K562 (cell line): ENCODE results near the gene KHDC1L. TPM values are rescaled to one million over a fixed set of nuclear protein-coding genes. Genes with fewer than 3 reads are reported as not detected.
A peak's percentile ranks its signal among the peaks of the same experiment; 100 is the strongest.

ENCODE experiments used
- ATAC-seq: fragments of 200-7000 bp; cut with Tn5 transposase; 3 replicates; pipeline ENCODE4 v1.9.1; 2020; ENCODE audit warnings: moderate library complexity
- BruUV-seq: library from RNA; stranded (reverse); fragments of 400-500 nt; replicated peaks from 2 replicates; lab custom pipeline; 2021; lab: Mats Ljungman, UMichigan
- CTCF ChIA-PET: fragments of 300-600 bp; formaldehyde crosslinking; extraction: SDS; loops from one replicate; lab custom pipeline; 2021; ENCODE audit warnings: low intra/inter-chr PET ratio; lab: Yijun Ruan, JAX
- POLR2A ChIA-PET: fragments of 300-600, 350-650 bp; sonication (Branson Sonifier 250); formaldehyde crosslinking; extraction: SDS; loops from one replicate; lab custom pipeline; 2021; ENCODE audit warnings: antibody characterized with exemption, inconsistent platforms; lab: Yijun Ruan, JAX
- DNase-seq, 4 experiments: peaks; one replicate each; pipeline versions ENCODE4 v3.0.0 to v3.0.0-alpha.2; 2011 to 2018; ENCODE audit warnings: low spot score in 3 of 4, mixed read lengths in 3 of 4; ENCODE audit errors: extremely low read depth in 1 of 4
- FAIRE-seq: peaks from 2 replicates; lab custom pipeline; 2011; peaks lifted over from hg19 to GRCh38; lab: Jason Lieb, UNC
- H2AFZ ChIP-seq: 2 replicates; pipeline ENCODE4 v1.6.0; 2011; ENCODE audit warnings: low read depth, low read length, control low read depth, inconsistent platforms
- H3K27ac ChIP-seq: fragments of 200-600 bp; 3 replicates; pipeline ENCODE4 v1.8.0; 2011; ENCODE audit warnings: low read depth, mild to moderate bottlenecking, control low read depth, inconsistent platforms, low read length, moderate library complexity, mixed read lengths; ENCODE audit errors: extremely low read depth
- H3K27me3 ChIP-seq, 2 experiments: fragments of 300-600 bp in 1 of 2; 2 replicates in 1 of 2; 3 replicates in 1 of 2; pipeline versions ENCODE4 v1.6.0 to v1.8.0; 2011; ENCODE audit warnings: inconsistent platforms in 2 of 2, low read length in 2 of 2, mild to moderate bottlenecking in 1 of 2, mixed read lengths in 1 of 2, moderate library complexity in 1 of 2; ENCODE audit not compliant: control insufficient read depth in 2 of 2, insufficient read depth in 2 of 2
- H3K36me3 ChIP-seq: fragments of 300-600 bp; 3 replicates; pipeline ENCODE4 v1.8.0; 2011; ENCODE audit warnings: mild to moderate bottlenecking, low read length, inconsistent platforms; ENCODE audit not compliant: control insufficient read depth, insufficient read depth
- H3K4me1 ChIP-seq, 2 experiments: fragments of 200-600 bp in 1 of 2; replicated peaks in 1 of 2; 2 replicates in 1 of 2; 3 replicates in 1 of 2; pipeline versions ENCODE4 v1.5.1 to v1.8.0; 2011; ENCODE audit warnings: inconsistent platforms in 2 of 2, low read length in 2 of 2, mild to moderate bottlenecking in 1 of 2, mixed read lengths in 1 of 2, moderate library complexity in 1 of 2; ENCODE audit not compliant: control insufficient read depth in 2 of 2, insufficient read depth in 2 of 2
- H3K4me2 ChIP-seq: 2 replicates; pipeline ENCODE4 v1.6.1; 2011; ENCODE audit warnings: low read length, control low read depth, inconsistent platforms, mixed read lengths; ENCODE audit not compliant: insufficient read depth
- H3K4me3 ChIP-seq: fragments of 200-600 bp; sonication (generic), shearing (Covaris generic); 2 replicates; pipeline ENCODE4 v1.5.1; 2016; ENCODE audit warnings: control low read depth, inconsistent platforms
- H3K79me2 ChIP-seq: fragments of 200-600 bp; 3 replicates; pipeline ENCODE4 v1.8.0; 2011; ENCODE audit warnings: low read length, inconsistent platforms; ENCODE audit not compliant: control insufficient read depth, insufficient read depth
- H3K9ac ChIP-seq, 2 experiments: 2 replicates each; pipeline versions ENCODE4 v1.6.0 to v1.6.1; 2011; ENCODE audit warnings: low read depth in 2 of 2, low read length in 2 of 2, control low read depth in 1 of 2, inconsistent platforms in 1 of 2, mild to moderate bottlenecking in 1 of 2, mixed read lengths in 1 of 2; ENCODE audit not compliant: insufficient read depth in 1 of 2
- H3K9me1 ChIP-seq: one replicate; pipeline ENCODE4 v1.6.0; 2011; ENCODE audit warnings: inconsistent platforms, mild to moderate bottlenecking, low read length, moderate library complexity; ENCODE audit not compliant: control insufficient read depth, insufficient read depth
- H3K9me3 ChIP-seq: replicated peaks from 2 replicates; pipeline ENCODE4 v1.5.1; 2011; ENCODE audit warnings: low read depth, low read length, inconsistent platforms; ENCODE audit not compliant: control insufficient read depth, insufficient read depth
- H4K20me1 ChIP-seq: replicated peaks from 2 replicates; pipeline ENCODE4 v1.6.1; 2011; ENCODE audit warnings: low read length, inconsistent platforms, mixed read lengths; ENCODE audit not compliant: control insufficient read depth, insufficient read depth
- E2F1 ChIP-seq: sonication (generic); formaldehyde crosslinking; IDR thresholded peaks from 2 replicates; pipeline ENCODE4 v1.8.1; 2023; ENCODE audit warnings: mild to moderate bottlenecking, missing genetic modification reagents, moderate library complexity
- KLF16 ChIP-seq: IDR thresholded peaks from 2 replicates; pipeline ENCODE4 v1.6.1; 2016; ENCODE audit warnings: antibody characterized with exemption
- NCOA1 ChIP-seq: fragments of 450-650 bp; IDR thresholded peaks from 2 replicates; pipeline ENCODE4 v1.6.1; 2016; ENCODE audit warnings: low read depth
- SP1 ChIP-seq: sonication (generic); formaldehyde crosslinking; IDR thresholded peaks from 2 replicates; pipeline ENCODE4 v1.8.1; 2022; ENCODE audit warnings: mild to moderate bottlenecking, missing genetic modification reagents
- ZNF316 ChIP-seq: fragments of 450-650 bp; IDR thresholded peaks from 2 replicates; pipeline ENCODE4 v1.6.1; 2016
- WGBS: fragments of 100-300 bp; shearing (Covaris generic); methylation state at CpG from one replicate; pipeline ENCODE4 v1.1.6; 2016; ENCODE audit warnings: low coverage, mixed read lengths; ENCODE audit not compliant: insufficient coverage; ENCODE audit errors: missing lambda C conversion rate; 5-methylcytosine and 5-hydroxymethylcytosine counted together
- in situ Hi-C: fragments of 300-500 bp; cut with MboI; formaldehyde crosslinking; loops from 4 replicates; pipeline ENCODE4 v1.15.0; 2018; ENCODE audit warnings: inconsistent platforms, mixed read lengths
- intact Hi-C: fragments of 100-400 bp; cut with micrococcal nuclease; formaldehyde crosslinking; loops from 2 replicates; pipeline ENCODE4 v1.14.2; 2022
- polyA plus RNA-seq, 8 experiments: library from polyadenylated mRNA; depleted of rRNA in 4 of 8; stranded (reverse) in 5 of 8; unstranded in 3 of 8; fragments of >200 nt; fragmentation: Nextera tagmentation in 2 of 8; fragmentation: Illumina TruSeq in 1 of 8; extraction: Ambion mirVana in 2 of 8; extraction: Trizol in 1 of 8; gene quantifications; 2 replicates each; pipeline versions ENCODE4 v1.2.1 to v1.2.3, GENCODE V29; 2011 to 2014; ENCODE audit warnings: inconsistent platforms in 1 of 8, missing spikeins in 1 of 8
- total RNA-seq, 7 experiments: library from RNA; depleted of rRNA in 6 of 7; stranded (reverse); fragments of >200 nt in 6 of 7; fragmentation: Illumina TruSeq in 2 of 7; extraction: Trizol in 2 of 7; gene quantifications; 2 replicates each; pipeline versions ENCODE4 v1.2.1 to v1.2.3, GENCODE V29; 2011 to 2021; ENCODE audit warnings: low replicate concordance in 1 of 7

Gene KHDC1L
- total and polyA plus RNA-seq, 9 of the 15 experiments (the other 6 are each of a cell fraction or from before 2014, with no cell fraction given), result 0.33 to 1.9 (median 0.54) TPM

- no peak for FAIRE-seq
Measured at GRCh38 chr6:73180076-73180738, 45.1 kb downstream of the KHDC1L start.

More at GRCh38 chr6:73180076-73180738, 45.1 kb downstream of the KHDC1L start:
- H3K36me3 ChIP-seq, result no peaks in the 10 kb centered on the region
- CTCF ChIA-PET, result interaction anchor here (0.6 to 1.9 kb wide), 3 partner anchors 540 to 768 kb away, joined by 3 to 9 read pairs (median 3); no protein-coding TSS in a partner anchor
- H3K27me3 ChIP-seq, result no peaks in the 10 kb centered on the region
- no peaks in the 10 kb centered on the region for H3K9me3 ChIP-seq
- no peaks in the 10 kb centered on the region for H4K20me1 ChIP-seq
- H3K27ac ChIP-seq, result no peak overlapping the region
- POLR2A ChIA-PET, result interaction anchor here (1.0 kb wide), 1 partner anchor 51 kb away, joined by 3 read pairs; no protein-coding TSS in a partner anchor
- no peak overlapping the region for H3K4me3 ChIP-seq
- no peak for TF ChIP-seq KLF16
- TF ChIP-seq NCOA1, result no peak
- peak; percentile 5; the same call in 1 of the 2 replicates for TF ChIP-seq ZNF316
- TF ChIP-seq SP1, result no peak
- no peak for TF ChIP-seq E2F1 (CRISPR knock-in tag)
- intact Hi-C loops, result loop anchor here (2.0 to 5.0 kb wide), 4 partner anchors 49 to 768 kb away; no protein-coding TSS in a partner anchor
- no peak for DNase-seq
- H3K4me1 ChIP-seq, result no peaks in the 10 kb centered on the region; a peak in 1 of 5 replicates
- no peak overlapping the region for H3K4me2 ChIP-seq
- no peaks in the 10 kb centered on the region for H3K79me2 ChIP-seq
- BruUV-seq, result no TSS peak
- no peak overlapping the region for H3K9ac ChIP-seq
- in situ Hi-C loops, result no loop called here
- 9% methylated on average over 6 of the region's 6 CpGs for WGBS
- H2AFZ ChIP-seq, result no peak overlapping the region
- no peak for ATAC-seq
- H3K9me1 ChIP-seq, result no peaks in the 10 kb centered on the region
